Measurements from ENCODE around the gene UBE2B.

DNA sequence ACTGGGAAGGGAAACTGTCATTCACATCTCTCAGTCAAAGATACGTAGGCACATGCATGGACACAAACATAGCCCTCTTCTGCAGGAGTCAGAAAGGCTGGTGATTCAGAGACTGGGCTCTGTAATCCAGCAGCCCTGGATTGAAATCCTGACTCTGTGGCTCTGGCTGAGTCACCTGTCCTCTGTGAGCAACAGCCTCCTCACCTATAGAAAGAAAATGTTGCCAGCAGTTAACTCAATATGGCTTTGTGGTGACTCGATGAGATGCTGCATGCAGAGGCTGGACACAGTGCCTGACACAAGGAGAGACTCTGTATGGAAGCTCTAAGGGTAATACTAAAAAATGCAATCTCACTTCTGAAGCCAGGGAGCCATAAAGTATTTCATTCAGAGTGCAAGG, 64.2 kb downstream of the UBE2B start:
- TF ChIP-seq POLR2AphosphoS5 (IDR thresholded peaks at IDR 0.05; ENCODE audit: borderline replicate concordance, low read depth, low read length), result no peak
- TF ChIP-seq EZH2 (IDR thresholded peaks at IDR 0.05), result no peak

Data from SK-N-MC (cell line).